ENCODE measurements around the gene ALDH1A1.

GRCh38 chr9:72873456-72873855, 79.4 kb downstream of the ALDH1A1 start:
- TF ChIP-seq CTCF (conservative IDR thresholded peaks at IDR 0.05; ENCODE audit: low read length) (no peak), EZH2phosphoT487 (IDR thresholded peaks at IDR 0.05; ENCODE audit: borderline replicate concordance, low read depth, low read length) (no peak)
